ENCODE measurements around the gene CWC25.
A peak's percentile ranks its signal among the peaks of the same experiment; 100 is the strongest.

Gene CWC25

GRCh38 chr17:38783227-38783626 lies 41.9 kb downstream of the CWC25 start:
- DNase-seq, result no peak

- no peak for DNase-seq
Measured at GRCh38 chr17:38779965-38780752, 45.0 kb downstream of the CWC25 start.

DNA sequence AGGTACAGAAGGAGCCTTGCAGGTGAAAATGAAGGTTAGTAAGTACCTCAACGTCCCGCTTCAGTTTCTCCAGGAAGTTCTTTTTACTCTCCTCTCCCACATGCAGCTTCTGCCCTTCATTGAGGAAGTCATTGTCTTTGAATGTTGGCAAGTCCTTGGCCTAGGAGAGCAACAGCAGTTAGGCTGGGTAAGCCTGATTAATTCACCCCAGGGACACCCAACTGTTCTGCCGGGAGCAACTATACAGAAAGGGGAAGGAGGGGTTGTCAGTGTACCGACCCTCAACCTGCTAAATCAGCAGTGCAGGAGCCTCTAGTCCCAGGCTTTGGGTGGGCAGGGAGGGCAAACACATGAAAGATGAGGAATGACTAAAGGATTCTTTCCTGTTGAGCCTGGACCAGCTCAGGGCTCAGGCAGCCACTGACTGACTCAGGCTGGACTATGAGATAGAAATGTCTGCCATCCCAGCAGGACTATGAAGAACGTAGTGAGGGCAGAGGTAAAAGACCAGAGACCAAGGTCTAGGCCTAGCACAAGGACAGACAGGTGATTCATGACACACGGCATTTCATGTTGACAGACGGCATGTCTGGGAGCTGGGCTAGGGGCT lies 47.4 kb downstream of the CWC25 start:
- no peak for DNase-seq

- no peak for DNase-seq
Measured at GRCh38 chr17:38773258-38773657, 51.9 kb downstream of the CWC25 start.

DNA sequence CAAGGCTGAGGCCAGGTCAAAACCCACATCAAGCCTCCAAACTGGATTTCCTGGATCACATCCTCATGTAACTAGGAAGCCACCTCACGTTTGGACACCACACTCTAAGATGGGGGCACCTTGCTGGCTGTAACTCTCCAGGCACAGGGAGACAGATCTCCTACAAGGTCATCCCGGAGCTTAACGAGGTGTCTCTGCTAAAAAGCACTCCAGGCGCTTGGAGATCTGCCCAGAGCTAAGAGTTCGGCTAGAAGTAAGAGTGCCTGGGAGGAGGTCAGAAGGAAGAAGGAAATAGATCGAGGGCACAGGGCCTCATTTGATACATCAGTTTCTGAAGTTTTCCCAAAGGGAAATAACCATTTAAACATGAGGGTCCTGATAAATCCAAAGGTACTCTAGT lies 56.7 kb downstream of the CWC25 start:
- no peak for DNase-seq

GRCh38 chr17:38766341-38766740 lies 58.8 kb downstream of the CWC25 start:
- no peak for DNase-seq

GRCh38 chr17:38762231-38762630 lies 62.9 kb downstream of the CWC25 start:
- DNase-seq, result no peak

DNA sequence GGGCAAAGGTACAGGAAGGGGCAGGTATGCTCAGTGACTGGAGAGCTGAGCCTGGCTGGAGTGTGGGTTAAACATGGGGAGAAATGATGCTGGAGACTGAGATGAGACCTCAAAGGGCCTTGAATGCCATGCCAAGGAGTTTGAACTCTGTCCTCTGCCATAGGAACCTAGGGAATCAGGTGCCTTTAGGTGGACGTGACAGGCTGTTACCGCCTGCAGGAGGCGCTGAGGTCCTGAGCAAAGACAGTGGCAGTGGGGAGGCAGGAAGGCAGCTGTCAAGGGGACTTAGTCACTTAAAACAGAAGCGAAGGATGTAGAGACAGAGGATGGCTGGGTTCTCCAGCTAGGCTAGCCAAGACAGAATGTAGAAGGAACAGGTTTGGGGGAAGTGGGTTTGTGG lies 63.5 kb downstream of the CWC25 start:
- peak; percentile 31 to 53 for DNase-seq

DNA sequence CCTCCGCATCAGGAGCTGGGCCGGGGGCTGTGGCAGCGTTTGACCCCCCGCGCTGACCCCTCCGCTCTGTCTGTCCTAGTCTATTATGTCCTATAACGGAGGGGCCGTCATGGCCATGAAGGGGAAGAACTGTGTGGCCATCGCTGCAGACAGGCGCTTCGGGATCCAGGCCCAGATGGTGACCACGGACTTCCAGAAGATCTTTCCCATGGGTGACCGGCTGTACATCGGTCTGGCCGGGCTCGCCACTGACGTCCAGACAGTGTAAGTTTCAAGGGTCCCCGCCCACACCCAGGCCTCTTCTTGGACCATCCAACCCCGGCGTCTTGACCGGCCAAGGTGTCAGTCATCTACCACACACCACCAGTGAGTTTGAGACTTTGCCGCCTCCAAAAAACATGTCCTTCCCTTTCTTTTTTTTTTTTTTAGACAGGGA lies 72.0 kb downstream of the CWC25 start:
- DNase-seq, result no peak

DNA sequence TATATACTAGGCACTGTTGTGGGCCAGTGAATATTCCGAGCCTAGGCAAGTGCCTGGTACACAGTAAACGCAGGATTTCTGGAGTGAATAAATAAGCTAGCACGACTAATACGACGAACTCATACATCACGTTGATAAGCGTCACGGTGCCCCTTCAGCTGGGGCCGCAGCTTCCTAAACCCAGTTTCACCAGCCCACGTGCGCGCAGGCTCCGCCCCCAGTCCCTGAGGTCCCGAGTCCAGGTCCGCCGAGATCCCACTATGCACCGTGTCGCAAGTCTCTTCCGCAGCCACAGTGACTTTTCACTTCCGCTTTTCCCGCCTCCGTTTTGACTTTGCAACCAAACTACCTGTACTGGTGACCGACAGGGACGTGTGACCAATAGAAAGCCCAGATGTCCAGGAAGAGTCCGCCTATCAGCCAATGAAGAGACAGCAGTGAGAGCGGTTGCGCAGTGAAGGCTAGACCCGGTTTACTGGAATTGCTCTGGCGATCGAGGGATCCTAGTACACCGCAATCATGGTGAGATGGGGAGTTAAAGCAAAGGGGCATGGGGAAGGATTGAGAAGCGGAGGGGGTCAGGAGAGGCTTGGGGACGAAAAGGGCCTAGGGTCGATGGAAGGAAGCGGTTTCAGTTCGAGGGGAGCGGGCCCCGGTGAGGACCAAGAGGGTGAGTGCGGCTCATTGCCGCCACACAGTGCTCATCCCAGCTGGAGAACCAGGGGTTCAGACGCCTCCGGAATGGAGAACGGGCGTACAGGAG lies 72.6 kb downstream of the CWC25 start, which contains the start of gene PSMB3:
Gene PSMB3 (plus strand): TSS at position 434 of the 763 bp plus-strand sequence. CDS start 86 bp downstream, at position 520.
- DNase-seq, result peak; percentile 100

DNA sequence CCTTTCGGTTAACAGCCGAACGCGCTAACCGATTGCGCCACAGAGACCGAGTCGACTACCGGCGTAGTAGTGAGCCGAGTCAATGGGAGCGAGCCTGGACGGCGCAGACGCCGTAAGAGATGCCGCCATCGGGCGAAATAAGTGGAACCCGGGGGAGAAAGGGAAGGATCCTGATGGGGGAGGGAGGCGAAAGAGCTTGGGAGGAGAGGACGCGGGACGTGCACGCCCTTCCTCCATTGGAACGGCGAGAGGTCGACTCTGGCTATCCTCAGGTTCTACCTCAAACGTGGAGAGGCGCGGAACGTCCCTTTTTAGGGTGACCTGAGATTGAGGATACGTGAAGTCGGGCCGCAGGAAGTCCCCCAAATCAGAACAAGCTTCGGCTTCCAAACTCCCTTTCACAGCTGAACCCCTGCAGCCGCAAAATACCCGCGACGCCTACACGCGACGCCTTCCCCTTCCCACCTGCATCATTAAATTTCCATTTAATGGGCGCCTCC lies 73.3 kb downstream of the CWC25 start:
- DNase-seq, result peak; percentile 67 to 74

GRCh38 chr17:38751144-38751807 lies 73.8 kb downstream of the CWC25 start:
- DNase-seq, result no peak

Measured in AML-193 (cell line).